H4 (cell line): ENCODE results near the gene ACOXL. TPM values are rescaled to one million over a fixed set of nuclear protein-coding genes. Genes with fewer than 3 reads are reported as not detected.
"Not testable (repeated sequence)": the region's sequence is repeated elsewhere in the genome, so short reads cannot be mapped to it uniquely, and the experiment has no call there.

Experiments
- DNase-seq: peaks from one replicate; pipeline ENCODE4 v3.0.0-alpha.2; 2015; ENCODE audit warnings: low spot score
- total RNA-seq: library from RNA; depleted of rRNA; stranded (reverse); fragments of >200 nt; shearing (Covaris generic); gene quantifications from 2 replicates; pipeline ENCODE4 v1.2.3, GENCODE V29; 2014

Gene ACOXL
- total RNA-seq, 1 experiment from 2014 or later = not detected

DNA sequence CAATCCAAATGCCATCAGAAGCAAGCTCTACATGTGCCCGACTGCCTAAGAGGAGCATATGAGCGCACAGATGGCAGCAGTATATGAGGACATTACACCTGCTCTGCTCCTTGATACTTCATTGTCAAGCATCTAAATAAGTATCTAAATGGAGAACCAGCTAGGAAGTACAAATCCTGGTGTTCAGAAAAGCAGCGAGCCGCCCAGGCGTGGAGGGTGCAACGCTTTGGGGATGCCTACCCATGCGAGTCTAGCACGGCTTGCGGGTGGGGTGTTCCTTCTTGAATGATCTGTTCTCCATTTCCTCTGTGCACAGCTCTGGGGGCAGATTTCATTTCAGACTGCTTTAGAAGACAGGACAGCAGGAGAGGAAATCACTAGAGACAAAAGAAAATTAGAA, 325.3 kb downstream of the ACOXL start:
- DNase-seq = no peak

GRCh38 chr2:111058264-111058663, 325.9 kb downstream of the ACOXL start:
- no peak for DNase-seq

DNA sequence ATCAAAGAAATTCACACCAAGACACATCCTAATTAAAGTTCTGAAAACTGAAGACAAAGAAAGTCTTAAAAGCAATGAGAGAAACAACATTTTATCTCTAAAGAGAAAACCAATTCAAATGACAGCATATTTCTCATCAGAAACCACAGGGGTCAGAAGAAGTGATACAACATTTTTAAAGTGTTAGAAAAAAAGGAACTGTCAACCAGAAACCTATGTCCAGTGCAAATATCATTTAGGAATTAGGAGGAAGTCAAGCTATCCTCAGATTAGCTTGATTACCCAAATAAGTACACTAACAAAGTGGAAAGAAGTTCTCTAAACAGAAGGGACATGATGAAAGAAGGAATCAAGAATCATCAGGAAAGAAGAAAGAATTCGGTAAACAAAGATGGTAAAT, 328.8 kb downstream of the ACOXL start:
- DNase-seq = no peak

GRCh38 chr2:111062417-111062816, 330.0 kb downstream of the ACOXL start:
- no peak for DNase-seq

- DNase-seq = no peak
Observed at GRCh38 chr2:111066062-111066593, 333.8 kb downstream of the ACOXL start.

- DNase-seq = no peak
Observed at GRCh38 chr2:111068435-111069058, 336.2 kb downstream of the ACOXL start.

- DNase-seq = no peak
Observed at GRCh38 chr2:111069722-111070121, 337.3 kb downstream of the ACOXL start.

GRCh38 chr2:111071600-111072171, 339.3 kb downstream of the ACOXL start:
- DNase-seq = peak; percentile 92

GRCh38 chr2:111072220-111072871, 340.0 kb downstream of the ACOXL start:
- DNase-seq = peak; percentile 56

DNA sequence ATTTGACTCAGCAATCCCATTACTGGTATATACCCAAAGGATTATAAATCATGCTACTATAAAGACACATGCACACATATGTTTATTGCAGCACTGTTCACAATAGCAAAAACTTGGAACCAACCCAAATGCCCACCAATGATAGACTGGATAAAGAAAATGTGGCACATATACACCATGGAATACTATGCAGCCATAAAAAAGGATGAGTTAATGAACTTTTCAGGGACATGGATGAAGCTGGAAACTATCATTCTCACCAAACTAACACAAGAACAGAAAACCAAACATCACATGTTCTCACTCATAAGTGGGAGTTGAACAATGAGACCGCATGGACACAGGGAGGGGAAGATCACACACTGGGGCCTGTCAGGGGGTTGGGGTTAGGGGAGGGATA, 350.3 kb downstream of the ACOXL start:
- not testable (repeated sequence) for DNase-seq

GRCh38 chr2:111091811-111092211, 359.4 kb downstream of the ACOXL start:
- DNase-seq = no peak

- DNase-seq = no peak
Observed at GRCh38 chr2:111094691-111095090, 362.3 kb downstream of the ACOXL start.

DNA sequence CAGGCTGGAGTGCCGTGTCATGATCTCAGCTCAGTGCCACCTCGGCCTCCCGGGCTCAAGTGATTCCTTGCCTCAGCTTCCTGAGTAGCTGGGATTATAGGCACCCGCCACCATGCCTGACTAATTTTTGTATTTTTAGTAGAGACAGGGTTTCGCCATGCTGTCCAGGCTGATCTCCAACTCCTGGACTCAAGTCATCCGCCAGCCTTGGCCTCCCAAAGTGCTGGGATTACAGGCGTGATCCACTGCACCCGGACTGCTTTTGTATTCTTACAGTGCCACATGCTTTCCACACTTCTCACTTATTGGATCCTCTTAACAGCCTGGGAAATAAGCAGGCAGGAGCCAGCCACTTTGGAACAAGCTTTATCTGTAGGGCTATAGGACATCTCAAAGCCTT, 363.1 kb downstream of the ACOXL start:
- DNase-seq = no peak

GRCh38 chr2:111099402-111099801, 367.0 kb downstream of the ACOXL start:
- DNase-seq = no peak

- DNase-seq = no peak
Observed at GRCh38 chr2:111100087-111100764, 367.9 kb downstream of the ACOXL start.

GRCh38 chr2:111100765-111101162, 368.4 kb downstream of the ACOXL start:
- no peak for DNase-seq

GRCh38 chr2:111101592-111101991, 369.2 kb downstream of the ACOXL start:
- DNase-seq = no peak

DNA sequence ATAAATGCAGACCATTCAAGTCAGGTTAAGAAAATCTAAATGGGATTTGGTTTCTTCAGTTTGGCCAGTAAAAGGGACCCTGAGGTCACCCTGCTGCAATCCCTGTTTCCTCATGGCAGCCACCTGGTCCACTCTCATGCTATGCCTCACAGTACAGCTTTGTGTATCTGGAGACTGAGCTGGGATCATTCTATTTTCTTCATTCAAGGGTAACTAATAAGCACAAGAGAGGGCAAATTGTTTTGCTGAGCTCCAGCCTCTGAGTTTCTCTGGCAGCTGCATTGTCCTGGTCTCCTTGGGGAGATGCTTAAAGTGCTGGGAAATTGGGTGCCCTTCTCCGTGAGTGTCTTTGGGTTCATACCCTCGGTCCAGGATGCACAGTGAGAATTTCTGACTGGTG, 369.8 kb downstream of the ACOXL start:
- no peak for DNase-seq

GRCh38 chr2:111105926-111106325, 373.6 kb downstream of the ACOXL start:
- no peak for DNase-seq

DNA sequence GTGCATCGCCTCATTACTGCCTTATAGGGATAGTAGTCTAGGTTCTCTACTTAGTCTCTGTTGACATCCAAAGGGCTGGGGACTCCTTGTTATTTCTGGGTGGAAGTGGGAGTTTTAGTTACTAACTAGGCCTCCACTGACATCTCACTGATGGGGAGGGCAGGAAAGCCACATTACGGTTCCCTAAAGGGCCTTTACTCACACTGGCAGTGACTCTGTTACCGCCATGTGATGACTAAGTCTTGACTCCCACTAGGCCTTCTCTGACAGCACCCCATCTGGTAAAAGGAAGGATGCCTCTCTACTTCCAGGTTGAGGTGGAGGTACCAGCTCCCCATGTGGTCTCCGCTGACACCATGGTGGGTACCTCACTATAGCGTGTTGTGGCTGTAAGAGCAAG, 374.3 kb downstream of the ACOXL start:
- no peak for DNase-seq

DNA sequence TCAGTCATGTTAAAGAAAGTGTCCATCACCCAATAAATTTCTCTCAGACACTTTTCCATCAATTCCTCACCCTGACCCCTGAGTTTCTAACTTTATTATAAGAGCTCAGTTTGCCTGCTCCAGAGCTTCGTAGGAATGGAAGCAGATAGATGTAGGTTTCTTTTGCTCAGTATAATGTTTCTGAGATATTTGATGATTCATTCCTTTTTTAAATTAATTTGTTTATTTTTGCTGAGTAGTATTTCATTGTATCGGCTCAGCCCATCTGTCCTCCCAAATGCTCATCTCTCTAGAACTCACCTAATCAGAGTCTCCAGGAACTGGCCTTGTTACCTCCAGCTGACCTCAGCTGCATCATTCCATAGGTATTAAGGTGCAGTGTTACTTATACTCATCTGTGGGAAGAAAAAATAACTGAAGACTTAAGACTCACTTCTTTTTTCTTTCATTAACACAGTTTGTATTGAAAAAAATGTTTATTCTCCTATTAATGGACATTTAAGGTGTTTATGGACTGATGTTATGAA, 376.4 kb downstream of the ACOXL start:
- DNase-seq = no peak

DNA sequence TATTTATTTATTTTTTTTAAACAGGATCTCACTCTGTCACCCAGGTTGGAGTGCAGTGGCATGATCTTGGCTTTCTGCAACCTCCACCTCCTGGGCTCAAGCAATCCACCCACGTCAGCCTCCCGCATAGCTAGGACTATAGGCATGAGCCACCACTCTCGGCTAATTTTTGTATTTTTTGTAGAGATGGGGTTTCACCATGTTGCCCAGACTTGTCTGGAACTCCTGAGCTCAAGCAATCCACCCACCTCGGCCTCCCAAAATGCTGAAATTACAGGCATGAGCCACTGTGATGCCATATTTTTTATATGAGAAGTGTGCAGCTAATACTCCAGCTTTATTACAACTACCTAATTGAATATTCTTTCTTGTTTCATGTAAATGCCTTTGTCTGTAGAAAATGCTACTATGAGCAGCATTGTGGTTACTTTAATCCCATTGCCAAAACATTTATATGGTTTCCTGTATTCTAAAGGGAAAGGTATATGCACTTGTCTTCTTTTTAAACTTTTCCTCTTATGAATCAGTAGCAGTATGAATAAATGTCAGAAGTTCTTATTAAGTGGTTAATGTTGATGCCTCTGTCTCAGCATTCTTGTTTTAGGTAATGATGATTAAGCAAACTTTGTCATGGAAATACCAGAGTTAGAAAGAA, 378.9 kb downstream of the ACOXL start:
- DNase-seq = no peak
